GM21381 (cell line): ENCODE measurements around the gene CREB3L2.
"Not testable (repeated sequence)": the region's sequence is repeated elsewhere in the genome, so short reads cannot be mapped to it uniquely, and the experiment has no call there.

Experiments used
- ATAC-seq: cut with Tn5 transposase; IDR thresholded peaks from one replicate; pipeline ENCODE4 v1.9.1; 2021; ENCODE audit warnings: mild to moderate bottlenecking, moderate library complexity; ENCODE audit not compliant: unreplicated experiment

Gene CREB3L2

DNA sequence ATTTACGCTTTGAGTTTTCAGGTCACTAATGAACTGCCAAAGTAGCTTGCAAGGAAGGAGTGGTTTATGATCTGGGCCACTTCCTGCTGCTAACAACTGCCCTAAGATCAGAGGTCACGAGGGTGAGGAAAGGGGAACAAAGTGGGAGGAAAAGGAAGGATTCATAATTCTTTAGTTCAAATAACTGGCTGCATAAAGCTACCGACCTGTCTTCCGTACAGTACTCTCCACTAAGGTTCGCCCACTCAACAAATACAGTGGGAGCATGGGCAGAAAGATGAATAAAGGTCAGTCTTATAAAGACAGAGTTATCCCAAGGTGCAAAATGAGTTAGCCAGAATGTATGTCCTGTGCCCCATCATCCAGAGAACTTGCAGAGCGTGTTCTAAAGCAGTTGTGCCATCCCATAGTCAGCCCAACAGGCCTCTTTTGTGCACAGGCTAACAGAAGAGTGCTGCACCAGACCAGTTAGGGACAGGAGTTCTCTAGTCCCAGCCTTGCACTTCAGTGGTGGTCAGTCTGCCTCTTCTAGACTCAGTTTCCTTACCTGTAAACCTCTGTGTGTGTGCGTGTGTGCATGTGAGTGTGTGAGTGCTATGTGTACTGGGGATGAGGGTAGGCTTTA, 65.9 kb downstream of the CREB3L2 start:
- peak; percentile 44 for ATAC-seq

DNA sequence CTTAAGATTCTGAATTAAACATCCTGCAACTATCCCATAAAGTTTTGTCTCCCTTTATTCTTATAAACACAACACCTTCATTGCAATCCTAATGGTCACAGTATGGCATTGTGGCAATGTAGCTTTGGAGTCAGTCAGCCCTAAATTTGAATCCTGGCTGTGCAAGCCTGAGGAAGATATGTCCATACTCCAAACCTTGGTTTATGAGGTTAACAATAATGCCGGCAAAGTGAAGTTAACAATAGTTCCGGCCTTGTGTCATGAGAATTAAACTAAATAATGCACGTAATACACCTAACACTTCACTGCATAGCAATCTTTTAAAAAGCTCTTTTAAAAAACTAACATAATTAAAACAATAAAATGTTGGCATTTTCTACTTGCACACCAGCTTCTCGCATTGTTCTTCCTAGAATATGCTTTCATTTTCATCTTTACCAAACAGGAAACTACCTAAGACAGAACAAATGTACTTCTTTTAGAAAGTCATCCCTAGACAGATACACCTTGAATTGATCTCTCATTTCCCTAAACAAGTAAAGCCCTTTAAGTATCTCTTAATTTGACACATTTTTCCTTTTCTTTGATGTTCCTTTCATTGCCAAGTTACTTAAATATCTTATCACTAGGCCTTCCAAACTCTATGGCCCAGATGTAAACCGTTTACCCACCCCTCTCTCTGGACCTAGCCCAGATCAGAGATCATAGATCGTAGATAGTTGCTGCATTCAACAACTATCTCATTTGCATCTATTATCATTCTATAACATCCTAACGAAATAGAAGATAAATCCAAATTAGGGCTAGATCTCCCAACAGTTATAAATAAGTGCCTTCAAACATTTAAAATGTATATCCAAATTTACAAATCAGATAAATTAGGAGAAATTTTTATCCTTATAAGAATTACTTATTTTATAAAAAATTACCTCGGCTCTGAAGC, 66.7 kb downstream of the CREB3L2 start:
- ATAC-seq, result peak; percentile 86

DNA sequence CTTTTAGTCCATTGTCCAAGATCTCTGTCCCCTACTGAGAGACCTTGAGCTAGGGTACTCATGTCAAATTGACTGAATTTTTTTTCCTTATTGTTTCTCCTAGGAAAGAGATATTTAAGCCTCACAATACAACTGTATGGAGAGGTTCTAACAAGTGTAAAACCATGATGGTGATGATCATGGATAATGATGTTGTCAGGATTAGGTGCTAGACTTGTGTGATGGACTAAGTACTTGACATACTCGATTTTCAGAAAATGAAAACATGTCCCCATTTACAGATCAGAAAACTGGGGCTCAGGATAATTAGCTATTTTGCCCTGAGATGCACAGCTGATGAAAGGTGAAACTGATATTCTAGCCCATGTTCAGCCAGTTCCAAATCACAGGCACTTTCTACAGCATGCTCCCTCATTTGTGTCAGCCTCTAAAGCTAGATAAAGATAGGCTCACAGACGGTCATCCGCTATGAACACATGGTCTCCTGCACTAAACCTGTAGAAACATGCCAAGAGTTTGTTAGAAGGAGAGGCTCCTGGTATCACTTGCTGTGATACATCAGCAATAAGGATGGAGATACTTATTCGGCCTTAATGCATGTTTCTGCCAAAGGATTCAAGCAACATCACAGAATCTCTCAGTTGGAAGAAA, 67.6 kb downstream of the CREB3L2 start:
- no peak for ATAC-seq

DNA sequence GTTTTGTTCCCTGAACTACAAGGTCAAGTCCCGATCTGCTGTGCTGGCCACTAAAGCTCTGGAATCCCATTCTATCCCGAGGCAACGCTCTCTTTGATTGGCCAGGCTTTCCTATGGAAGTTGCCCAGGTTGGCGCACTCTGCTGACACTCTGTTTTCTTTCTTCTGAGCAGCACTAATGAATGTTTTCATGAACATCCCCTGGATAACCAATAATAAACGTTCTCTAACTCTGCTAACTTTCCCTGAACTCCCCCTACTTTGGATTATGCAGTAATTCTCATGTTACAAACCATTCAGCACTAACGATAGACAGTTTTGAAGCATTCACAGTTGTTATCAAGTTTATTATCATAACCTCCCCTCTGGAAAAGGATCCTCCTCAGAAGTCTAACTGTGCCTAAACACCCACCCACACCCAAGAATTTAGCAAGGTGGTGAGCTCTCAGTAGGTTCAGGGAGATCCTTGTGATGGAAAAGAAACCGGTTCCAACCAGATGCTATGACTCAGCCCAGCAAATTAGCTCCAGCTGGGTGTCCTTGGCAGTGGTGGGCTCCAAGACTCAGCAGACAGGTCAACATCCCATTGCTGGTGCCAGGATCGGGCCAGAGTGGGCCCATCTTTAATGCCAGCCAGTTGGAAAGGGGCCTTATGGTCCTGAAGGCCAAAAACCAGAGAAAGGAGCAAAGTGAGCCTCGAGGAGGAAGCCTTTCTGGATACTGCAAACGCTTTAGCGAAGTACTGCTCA, 68.4 kb downstream of the CREB3L2 start:
- no peak for ATAC-seq

DNA sequence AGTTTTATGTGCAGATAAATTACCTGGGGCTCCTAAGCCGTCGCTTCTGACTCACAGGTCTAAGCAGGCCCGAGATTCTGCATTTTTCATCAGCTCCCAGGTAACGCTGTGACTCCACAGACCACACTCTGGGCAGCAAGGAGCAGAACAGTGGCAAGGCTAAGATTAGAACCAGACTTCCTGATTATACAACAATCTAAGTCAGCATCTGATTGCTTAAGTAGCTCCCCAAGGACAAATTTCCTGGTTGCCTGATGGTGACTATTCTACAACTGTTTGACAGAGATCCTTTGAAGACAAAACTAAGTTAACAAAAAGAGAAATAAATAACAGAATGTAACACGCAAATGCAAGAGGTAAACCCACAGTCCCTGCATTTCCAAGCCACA, 69.0 kb downstream of the CREB3L2 start:
- ATAC-seq, result no peak

DNA sequence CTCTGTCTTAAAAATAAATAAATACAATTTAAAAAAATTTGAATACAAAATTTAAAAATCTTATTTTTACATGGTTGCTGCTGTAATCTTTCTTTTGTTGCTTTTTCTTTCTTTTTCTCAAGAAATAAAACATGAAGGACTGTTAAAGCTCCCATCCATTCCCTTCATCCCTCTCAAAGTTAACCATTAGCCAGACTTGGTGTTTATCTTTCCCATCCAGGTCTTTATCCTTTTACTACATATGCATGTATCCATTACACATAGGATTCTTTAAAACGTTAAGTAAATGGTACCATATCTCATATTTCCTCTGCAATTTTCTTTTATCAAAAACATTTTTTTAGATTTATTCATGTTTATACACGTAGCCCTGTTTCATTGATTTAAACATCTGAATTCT, 70.1 kb downstream of the CREB3L2 start:
- no peak for ATAC-seq

DNA sequence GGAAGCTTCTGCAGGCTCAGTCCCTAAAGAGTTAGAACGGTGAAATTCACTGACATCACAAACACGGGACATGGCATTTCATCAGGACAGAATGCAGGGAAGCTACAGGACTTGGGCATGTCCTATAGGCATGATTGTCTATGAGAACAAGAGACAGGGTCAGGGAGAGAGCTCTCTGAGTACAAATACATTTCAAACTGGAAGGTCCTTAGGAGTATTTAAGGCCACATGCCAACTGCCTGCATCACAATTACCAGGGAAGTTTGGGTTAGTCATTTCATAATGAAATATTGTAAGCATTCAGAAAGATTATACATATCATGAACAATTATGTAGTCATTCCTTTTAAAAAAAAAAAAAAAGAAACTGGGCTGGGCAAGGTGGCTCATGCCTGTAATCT, 71.3 kb downstream of the CREB3L2 start:
- ATAC-seq, result no peak

DNA sequence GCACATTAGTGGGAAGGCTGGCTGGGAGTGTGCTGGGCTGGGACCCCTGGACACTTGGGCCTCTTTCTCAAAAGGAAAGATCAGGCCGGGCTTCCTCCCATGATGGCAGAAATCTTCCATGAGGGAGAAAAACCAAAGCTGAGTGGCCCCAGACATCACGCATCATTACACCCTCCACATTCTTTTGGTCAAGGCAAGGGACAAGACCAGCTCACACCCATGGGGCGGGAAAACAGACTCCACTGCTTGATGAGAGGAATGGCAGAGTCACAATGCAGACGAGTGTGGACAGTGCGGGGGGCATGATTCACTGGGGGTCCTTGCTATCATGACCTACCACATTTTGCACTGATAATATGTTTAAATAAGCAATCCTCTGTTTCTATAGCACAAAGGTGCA, 73.3 kb downstream of the CREB3L2 start:
- no peak for ATAC-seq

DNA sequence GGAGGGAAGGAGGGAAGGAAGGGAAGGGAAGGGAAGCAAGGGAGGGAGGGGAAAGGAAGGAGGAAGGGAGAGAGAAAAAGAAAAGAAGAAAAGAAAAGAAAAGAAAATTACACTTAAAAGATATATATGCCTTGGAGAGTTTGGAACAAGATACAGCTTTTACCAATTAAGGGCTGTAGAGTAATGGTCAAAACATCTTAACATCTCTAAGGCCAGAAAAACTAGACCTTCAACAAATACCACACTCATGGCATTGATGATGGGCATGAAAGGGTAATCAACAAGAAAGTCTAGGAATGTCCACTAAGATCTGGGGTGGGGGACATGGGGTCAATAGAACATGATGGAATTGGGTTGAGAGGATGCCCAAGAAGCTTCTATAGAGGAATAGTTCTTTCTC, 74.5 kb downstream of the CREB3L2 start:
- no peak for ATAC-seq

DNA sequence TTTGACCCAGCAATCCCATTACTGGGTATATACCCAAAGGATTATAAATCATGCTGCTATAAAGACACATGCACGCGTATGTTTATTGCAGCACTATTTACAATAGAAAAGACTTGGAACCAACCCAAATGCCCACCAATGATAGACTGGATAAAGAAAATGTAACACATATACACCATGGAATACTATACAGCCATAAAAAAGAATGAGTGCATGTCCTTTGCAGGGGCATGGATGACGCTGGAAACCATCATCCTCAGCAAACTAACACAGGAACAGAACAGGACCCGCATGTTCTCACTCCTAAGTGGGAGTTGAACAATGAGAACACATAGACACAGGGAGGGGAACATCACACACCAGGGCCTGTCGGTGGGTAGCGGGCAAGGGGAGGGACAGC, 75.7 kb downstream of the CREB3L2 start:
- ATAC-seq, result not testable (repeated sequence)

DNA sequence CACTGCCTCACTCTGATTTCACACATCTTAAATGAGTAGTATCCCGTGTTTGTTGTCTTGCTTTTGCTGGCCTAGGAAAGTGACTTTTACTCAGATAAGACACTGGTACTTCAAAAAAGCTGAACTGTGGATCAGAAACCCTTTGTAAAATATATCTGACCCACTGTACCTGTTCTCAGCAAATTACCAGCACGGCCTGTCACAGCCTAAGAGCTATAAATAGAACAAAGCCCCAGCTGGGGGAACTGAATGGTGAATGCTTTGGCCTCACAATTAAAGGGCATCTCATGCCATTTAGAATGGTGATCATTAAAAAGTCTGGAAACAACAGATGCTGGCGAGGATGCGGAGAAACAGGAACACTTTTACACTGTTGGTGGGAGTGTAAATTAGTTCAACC, 76.1 kb downstream of the CREB3L2 start:
- no peak for ATAC-seq

DNA sequence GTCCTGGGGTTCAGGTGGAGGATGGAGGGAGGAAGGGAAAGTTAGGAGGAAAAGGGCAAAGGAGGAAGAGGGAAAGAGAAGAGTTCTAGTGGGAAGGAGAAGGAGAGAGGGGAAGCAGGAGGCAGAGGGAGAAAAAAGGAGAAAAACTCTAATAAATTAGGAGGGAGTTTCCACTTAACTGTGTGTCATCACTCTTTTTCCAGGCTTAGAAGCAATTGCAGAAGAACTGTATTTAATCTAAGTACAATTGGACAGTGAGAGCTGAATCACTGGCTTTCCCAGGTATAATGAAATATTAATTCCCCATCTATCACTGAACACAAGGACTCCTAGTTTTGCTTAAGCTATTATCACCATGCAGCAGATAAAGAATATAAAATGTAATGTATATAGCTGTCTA, 76.8 kb downstream of the CREB3L2 start:
- no peak for ATAC-seq

DNA sequence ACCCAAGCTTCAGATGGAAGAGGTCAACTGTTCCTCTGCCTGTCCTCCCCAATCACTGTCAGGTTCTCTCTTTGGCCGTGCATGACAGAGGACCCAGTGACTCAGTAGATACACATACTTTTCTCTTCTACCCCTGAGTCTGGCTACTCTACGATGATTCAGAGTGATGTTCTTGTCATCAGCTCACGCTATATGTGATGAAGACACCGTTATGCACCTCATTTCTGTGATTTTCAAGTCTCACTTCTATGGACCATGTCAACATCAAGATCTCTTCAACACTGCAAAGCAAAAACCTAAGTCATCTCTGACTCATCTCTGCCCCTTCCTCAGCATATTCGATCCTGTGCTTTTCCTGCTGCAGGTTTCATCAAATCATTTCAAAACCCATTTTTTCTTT, 78.5 kb downstream of the CREB3L2 start:
- ATAC-seq, result no peak

DNA sequence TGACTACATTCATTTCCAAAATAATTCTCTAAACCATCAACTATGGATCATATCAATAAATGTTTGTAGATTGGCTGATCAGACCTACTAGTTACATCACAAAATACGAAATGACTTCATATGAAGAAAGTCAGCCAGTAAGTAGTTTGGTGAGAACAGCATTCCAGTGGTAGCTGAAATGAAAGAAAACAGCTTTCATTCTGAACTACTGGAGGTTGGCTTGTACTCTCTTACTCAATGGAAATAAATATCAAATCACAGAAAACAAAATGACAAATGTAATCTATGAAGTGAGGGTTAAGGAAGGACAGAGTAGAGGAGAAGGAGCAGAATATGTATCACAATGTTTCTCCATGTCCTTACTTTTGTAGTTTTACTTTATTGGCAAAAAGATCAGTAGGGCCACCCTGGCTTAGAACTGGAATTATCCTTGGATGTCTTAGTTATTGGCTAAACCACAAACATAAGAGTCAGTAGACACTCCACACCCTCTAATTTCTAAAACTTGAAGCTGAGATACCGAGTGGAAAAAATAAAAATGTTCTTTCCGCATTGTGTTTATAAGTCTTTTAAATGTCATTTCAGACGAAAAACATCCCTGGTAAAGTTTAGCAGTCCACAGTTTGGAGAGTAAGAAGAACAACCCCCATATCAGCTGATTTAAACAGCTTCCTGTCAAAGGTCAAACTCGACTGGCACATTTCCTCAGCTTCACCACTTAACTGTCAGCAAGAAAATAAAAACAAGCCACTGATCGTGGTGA, 81.1 kb downstream of the CREB3L2 start:
- ATAC-seq, result no peak

DNA sequence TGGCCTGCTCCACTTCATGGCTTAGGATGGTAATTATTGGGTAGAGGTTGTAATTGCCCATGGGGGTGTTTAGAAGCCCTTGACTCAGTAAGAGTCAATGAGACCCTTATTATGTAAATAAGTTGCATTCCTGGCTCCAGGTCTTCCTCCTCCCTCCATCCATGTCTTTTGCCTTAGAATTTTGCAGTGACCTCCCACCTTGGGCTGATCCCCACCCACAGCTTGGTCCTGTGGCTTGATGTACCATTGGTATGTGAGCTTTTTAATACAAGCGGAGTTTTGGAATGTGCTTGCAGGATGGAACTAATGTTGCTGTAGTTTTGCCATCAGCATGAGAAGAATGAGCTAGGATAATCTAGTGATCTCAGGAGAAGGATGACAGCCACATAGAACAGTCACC, 81.9 kb downstream of the CREB3L2 start:
- no peak for ATAC-seq

DNA sequence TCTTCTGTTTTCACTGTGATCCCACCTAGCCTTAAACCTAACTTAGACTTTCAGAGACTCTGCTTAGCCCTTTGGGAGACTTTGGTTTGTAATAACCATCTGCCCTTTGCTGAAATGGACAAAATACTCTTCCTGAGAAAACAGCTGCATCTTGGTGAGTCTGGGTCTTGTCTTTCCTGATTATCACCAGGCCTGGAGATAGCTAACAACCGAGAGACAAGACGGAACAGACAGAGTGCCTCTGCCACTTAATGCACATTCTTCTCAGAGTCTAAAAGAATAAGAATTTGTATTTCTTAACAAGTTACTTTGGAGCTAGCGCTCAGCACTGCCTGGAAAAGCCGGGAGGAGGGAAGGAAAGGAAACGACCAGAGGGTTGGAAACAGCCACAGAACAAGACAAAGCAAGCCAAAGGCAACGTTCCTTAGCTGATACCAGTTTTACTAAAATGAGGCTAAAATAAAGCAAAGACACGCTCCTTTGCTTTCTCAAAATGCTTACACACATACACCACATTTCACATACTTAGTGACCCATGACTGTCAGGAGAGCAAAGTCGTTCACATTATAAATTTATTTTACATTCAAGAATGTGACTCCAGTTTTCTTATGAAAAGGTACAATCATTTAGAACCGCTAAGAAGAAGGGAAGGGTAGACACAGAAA, 84.8 kb downstream of the CREB3L2 start:
- ATAC-seq, result no peak

DNA sequence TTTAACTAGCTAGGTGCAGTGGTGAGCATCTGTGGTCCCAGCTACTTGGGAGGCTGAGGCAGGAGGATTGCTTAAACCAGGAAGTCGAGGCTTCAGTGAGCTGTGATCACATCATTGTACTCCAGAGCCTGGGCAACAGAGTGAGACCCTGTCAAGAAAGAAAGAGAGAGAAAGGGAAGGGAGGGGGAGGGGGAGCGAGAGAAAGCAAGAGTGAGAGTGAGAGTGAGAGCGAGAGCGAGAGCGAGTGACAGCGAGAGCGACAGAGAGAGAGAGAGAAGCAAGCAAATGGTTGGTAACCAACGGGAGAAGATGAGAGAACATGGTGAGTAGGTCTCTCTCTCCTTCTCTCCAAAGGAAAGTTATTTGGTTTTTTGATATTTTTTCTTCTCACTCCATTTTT, 85.3 kb downstream of the CREB3L2 start:
- ATAC-seq, result no peak

DNA sequence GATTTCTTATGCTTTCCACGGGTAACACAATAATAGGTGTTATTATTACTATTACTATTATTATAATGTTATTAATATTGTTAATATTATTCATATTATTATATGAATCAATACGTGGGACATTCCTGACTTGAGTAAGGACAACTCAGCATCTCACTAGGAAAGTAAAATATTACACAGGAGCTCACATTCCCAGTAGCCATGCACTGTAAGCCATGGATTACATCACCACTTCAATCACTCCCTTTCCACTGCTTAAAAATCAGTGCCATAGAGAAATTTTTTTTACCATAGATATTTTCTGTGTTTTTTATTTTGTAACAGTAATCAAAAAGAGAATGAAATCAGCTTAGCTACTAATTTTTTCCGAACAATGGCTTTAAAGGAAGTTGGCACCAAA, 86.6 kb downstream of the CREB3L2 start:
- no peak for ATAC-seq

DNA sequence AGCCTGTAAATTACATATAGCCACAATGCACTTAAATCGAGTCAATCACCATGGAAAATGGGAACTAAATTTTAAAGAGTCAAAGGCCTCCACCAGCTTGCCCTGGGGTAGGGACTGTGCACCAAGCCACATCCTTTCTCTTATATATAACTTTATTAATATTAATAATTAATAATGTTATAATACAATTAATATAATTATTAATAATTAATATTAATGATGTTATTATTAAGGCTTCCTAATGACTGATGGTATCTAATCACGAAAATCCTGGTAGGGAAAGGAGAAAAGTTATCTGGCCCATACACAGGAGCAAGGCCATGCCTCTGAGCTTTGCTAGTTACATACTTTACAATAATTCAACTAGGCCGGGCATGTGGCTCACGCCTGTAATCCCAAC, 87.9 kb downstream of the CREB3L2 start:
- ATAC-seq, result no peak

DNA sequence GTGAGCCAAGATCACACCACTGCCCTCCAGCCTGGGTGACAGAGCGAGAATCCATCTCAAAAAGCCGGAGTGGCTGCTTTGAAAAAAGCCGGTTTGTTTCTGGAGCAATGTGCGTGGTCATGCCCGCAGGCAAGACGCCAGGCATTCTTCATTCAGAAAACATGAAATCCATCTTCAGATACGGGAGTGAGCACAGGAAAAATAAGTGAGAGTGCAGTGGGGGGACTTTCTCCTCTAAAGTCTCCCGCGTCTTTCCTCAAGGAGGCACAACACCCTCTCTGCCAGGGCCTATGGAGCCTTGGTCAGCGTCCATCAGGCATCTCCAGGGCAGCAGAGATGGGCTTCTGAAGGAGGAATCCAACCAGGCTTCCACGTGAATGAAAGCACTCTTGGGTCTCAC, 92.8 kb downstream of the CREB3L2 start:
- no peak for ATAC-seq
